Calu3 (cell line): ENCODE measurements around the gene UBE2G2. TPM values are rescaled to one million over a fixed set of nuclear protein-coding genes. Genes with fewer than 3 reads are reported as not detected.

Experiments
- BruUV-seq: library from RNA; stranded (reverse); fragments of 400-500 nt; replicated peaks from 2 replicates; lab custom pipeline; 2021; lab: Mats Ljungman, UMichigan
- CTCF ChIA-PET: fragments of 300-600 bp; sonication (Branson Sonifier 250); formaldehyde crosslinking; loops from one replicate; lab custom pipeline; 2022; ENCODE audit warnings: antibody characterized with exemption; lab: Charles Lee
- DNase-seq: peaks from one replicate; pipeline ENCODE4 v3.0.0; 2022
- H3K27ac Mint-ChIP-seq: one replicate; pipeline ENCODE4 v1.8.0; 2022; ENCODE audit warnings: mixed read lengths; ENCODE audit not compliant: unreplicated experiment
- H3K27me3 Mint-ChIP-seq: one replicate; pipeline ENCODE4 v1.8.0; 2022; ENCODE audit warnings: mixed read lengths; ENCODE audit not compliant: unreplicated experiment
- H3K36me3 Mint-ChIP-seq: one replicate; pipeline ENCODE4 v1.8.0; 2022; ENCODE audit warnings: mild to moderate bottlenecking, moderate library complexity, mixed read lengths; ENCODE audit not compliant: insufficient read depth, unreplicated experiment
- H3K4me1 Mint-ChIP-seq: one replicate; pipeline ENCODE4 v1.8.0; 2022; ENCODE audit warnings: mild to moderate bottlenecking, low read depth, mixed read lengths; ENCODE audit not compliant: unreplicated experiment
- H3K4me3 Mint-ChIP-seq: one replicate; pipeline ENCODE4 v1.8.0; 2022; ENCODE audit warnings: mild to moderate bottlenecking, low read depth, moderate library complexity, mixed read lengths; ENCODE audit not compliant: unreplicated experiment
- H3K9me3 Mint-ChIP-seq: one replicate; pipeline ENCODE4 v1.8.0; 2022; ENCODE audit warnings: low read depth, mixed read lengths; ENCODE audit not compliant: unreplicated experiment
- CTCF ChIP-seq: fragments of 200-600 bp; IDR thresholded peaks from one replicate; pipeline ENCODE4 v1.8.0; 2022; ENCODE audit warnings: antibody characterized with exemption; ENCODE audit not compliant: unreplicated experiment
- intact Hi-C: fragments of 100-400 bp; cut with micrococcal nuclease; formaldehyde crosslinking; loops from one replicate; pipeline ENCODE4 v1.10.0; 2022; ENCODE audit not compliant: unreplicated experiment
- total RNA-seq: library from RNA; stranded (reverse); gene quantifications from 2 replicates; pipeline ENCODE4 v1.2.3, GENCODE V29; 2022

The UBE2G2 gene
- total RNA-seq, 1 experiment from 2014 or later = 61.7 TPM

GRCh38 chr21:44846224-44846484 is 44.5 kb upstream of the UBE2G2 start:
- CTCF ChIA-PET = no interaction called here
- no peaks in the 10 kb centered on the region for H3K9me3 Mint-ChIP-seq
- peak; percentile 3 for TF ChIP-seq CTCF
- no peak overlapping the region for H3K27ac Mint-ChIP-seq
- H3K27me3 Mint-ChIP-seq = peaks cover 27% of the 10 kb centered on the region
- no TSS peak for BruUV-seq
- no peak for DNase-seq
- H3K4me3 Mint-ChIP-seq = peak overlapping the region; percentile 48
- no peaks in the 10 kb centered on the region for H3K4me1 Mint-ChIP-seq
- intact Hi-C loops = no loop called here
- peaks cover 20% of the 10 kb centered on the region for H3K36me3 Mint-ChIP-seq

GRCh38 chr21:44845418-44846223 is 44.0 kb upstream of the UBE2G2 start:
- H3K36me3 Mint-ChIP-seq = peaks cover 20% of the 10 kb centered on the region
- peaks cover 32% of the 10 kb centered on the region for H3K27me3 Mint-ChIP-seq
- H3K27ac Mint-ChIP-seq = no peak overlapping the region
- peak; percentile 64 for DNase-seq
- CTCF ChIA-PET = interaction anchor here (0.6 kb wide), 1 partner anchor 55 kb away, joined by 4 read pairs; no protein-coding TSS in a partner anchor
- peak overlapping the region; percentile 48 for H3K4me3 Mint-ChIP-seq
- peak; percentile 19 for TF ChIP-seq CTCF
- no TSS peak for BruUV-seq
- intact Hi-C loops = no loop called here
- H3K4me1 Mint-ChIP-seq = no peaks in the 10 kb centered on the region
- no peaks in the 10 kb centered on the region for H3K9me3 Mint-ChIP-seq

- H3K36me3 Mint-ChIP-seq = peaks cover 15% of the 10 kb centered on the region
- no TSS peak for BruUV-seq
- no peak for DNase-seq
- no peak overlapping the region for H3K27ac Mint-ChIP-seq
- H3K4me3 Mint-ChIP-seq = no peak overlapping the region
- H3K9me3 Mint-ChIP-seq = no peaks in the 10 kb centered on the region
- no peak for TF ChIP-seq CTCF
- no peaks in the 10 kb centered on the region for H3K4me1 Mint-ChIP-seq
- intact Hi-C loops = no loop called here
- H3K27me3 Mint-ChIP-seq = peaks cover 46% of the 10 kb centered on the region
- CTCF ChIA-PET = no interaction called here
These were observed 42.6 kb upstream of the UBE2G2 start for GRCh38 chr21:44844256-44844655.

GRCh38 chr21:44842721-44843445 is 41.3 kb upstream of the UBE2G2 start:
- Mint-ChIP-seq H3K9me3 (no peaks in the 10 kb centered on the region), H3K36me3 (peaks cover 18% of the 10 kb centered on the region), H3K4me3 (no peak overlapping the region), H3K27ac (no peak overlapping the region), H3K27me3 (peaks cover 58% of the 10 kb centered on the region), H3K4me1 (no peaks in the 10 kb centered on the region)
- TF ChIP-seq CTCF = no peak
- no TSS peak for BruUV-seq
- intact Hi-C loops = no loop called here
- CTCF ChIA-PET = no interaction called here
- DNase-seq = no peak
